HTR-8/SVneo (cell line): ENCODE results near the gene PIM3.

ENCODE experiments used
- DNase-seq: peaks from one replicate; pipeline ENCODE4 v3.0.0; 2011; ENCODE audit warnings: low spot score, mixed read lengths; ENCODE audit not compliant: insufficient read length
- FAIRE-seq: peaks from 2 replicates; lab custom pipeline; 2011; peaks lifted over from hg19 to GRCh38; lab: Jason Lieb, UNC

Gene PIM3

DNA sequence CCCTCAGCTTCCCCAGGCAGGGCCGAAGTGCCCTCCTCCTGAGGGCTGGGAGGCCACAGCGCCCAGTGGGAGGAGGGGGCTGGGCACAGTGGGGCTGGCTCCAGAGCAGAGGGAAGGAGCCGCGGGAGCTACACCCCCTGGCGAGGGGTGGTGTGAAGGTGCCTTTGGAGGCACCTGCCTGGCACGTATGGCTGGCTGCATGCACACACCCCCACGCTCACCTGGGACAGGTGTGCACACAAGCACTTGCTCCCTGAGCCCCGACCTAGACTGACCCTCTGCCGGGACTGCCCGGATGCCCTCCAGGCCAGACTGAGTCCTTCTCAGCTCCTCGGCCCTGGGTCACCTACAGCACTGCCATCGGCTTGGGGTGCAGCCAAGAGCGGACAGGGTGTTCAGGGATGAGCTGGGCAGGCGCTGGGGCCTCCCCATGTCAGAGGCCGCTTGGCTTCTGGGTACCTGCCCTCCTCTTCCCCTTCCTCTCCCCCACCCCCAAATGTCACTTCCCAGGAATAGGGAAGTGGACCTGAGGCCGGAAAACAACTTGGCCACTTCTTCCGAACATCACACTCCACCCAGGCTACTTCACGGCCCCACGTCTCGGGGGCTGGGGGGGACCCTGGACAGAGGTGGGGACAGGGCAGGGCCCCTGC, 7.4 kb upstream of the PIM3 start:
- FAIRE-seq = peak; percentile 38
- DNase-seq = no peak

DNA sequence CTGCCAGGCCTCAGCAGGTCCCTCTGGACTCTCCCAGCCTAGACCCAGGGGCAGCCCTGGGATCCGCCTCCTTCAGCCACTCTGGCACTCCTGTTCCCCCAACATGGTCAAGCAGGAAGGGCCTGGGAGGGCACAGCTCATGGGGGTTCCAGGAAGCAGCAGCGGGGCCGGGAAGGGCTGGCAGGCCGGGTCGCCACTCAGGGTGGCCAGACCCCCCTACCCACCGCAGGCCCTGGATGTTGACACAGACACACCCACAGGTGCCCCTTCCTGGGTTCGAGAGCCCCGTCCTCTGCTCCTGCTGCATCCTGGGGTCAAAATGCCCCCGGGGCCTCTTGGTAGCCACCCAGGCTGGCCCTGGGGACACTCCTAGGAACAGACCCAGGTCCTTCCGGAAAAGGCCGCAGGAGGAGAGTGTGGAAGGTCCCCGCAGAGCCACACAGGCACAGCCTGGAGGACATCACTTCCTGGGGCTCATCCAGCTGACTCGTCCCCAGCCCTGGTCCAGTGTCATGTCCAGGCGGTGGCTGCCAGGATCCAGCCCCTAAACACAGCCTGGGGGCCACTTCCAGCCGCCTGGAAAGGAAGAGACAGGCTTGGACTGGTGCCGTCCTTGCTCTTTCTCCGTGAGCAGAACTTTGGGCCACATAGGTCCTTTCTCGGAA, 6.8 kb upstream of the PIM3 start:
- no peak for DNase-seq
- no peak for FAIRE-seq

DNA sequence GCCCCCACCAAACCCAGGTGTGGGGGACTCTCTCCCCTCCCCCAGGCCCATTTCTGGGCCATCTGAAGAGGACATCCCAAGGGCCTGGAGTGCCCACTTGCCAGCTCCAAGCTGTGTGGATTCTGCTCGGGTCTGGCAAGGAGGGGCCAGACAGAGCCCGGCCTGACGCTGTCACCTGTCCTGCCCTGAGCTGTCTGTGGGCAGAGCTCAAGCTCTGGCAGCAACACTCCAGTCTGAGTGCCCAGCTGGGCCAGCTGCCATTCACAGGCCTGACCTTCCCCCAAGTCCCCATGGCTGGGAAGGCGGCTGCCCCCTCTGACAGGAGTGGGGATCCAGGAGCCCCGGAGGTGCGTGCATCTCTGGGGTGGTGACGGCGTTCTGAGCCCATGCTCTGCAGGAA, 6.2 kb upstream of the PIM3 start:
- no peak for FAIRE-seq

DNA sequence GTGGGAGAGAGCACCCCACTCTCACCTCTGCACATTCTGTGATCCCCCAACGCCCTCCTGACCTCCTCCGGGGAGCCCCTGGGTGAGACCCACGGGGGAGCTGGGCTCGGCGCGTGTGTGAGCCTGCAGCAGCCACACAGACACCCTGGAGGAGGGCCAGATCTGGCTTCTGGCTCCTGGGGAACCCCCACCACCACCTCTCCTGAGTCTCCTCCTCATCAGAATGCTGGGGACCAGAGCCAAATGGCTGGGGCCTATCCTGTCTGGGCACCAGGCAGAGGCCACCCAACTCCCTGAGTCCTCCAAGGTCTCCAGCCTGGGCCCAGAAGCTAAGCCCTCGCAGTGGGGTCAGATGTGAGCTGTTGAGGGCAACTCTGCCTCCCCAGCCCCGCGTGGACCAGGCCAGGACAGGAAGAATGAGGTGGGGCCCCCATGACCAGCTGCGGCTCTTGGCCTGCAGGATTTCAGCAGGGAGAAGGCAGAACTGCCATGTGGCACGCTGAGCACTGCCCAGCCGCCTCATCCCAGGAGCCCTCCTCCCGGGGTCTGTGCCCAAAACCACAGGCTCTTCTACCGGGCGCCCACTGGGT, 5.5 kb upstream of the PIM3 start:
- FAIRE-seq = no peak
- DNase-seq = no peak

More for the DNA sequence above, 6.2 kb upstream of the PIM3 start:
- no peak for DNase-seq

DNA sequence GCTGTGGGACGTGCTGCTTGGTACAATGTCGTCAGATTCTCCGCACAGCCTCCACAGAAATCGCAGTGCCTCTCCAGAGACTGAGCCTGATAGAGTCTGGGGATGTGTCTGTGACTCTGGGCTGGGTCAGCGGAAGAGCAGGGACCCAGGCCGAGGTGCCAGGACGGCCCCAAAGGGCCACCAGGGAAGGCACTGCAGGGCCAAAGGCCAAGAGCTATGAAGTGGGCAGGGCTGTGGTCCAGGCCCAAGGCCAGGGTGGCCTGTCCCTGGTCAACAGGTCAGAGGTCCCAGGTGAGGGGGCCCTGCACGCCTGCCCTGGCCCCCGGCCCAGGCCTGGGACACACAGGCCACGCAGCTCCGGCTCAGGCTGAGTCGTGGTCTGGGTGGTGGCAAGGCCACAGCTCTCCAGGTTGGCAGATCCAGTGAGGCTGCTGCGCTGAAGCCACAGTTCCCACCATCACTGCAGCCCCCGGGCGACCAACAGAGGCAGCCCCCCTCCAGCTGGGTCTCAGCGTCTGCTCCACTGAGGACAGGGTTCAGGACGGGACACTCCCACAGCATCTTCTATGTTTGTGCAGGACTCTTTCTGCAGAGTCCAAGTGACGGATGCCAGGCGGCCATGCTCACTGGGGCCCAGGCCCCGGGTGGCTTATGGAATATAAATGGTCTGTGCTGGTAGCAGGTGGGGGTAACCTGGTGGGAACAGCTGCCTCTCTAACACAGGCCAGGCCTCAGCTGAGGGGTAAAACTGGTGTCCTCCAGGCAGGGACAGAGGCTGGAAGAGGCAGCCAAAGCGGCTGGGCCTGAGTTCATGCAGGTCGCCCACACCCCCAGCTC, 4.8 kb upstream of the PIM3 start:
- no peak for DNase-seq
- FAIRE-seq = no peak

DNA sequence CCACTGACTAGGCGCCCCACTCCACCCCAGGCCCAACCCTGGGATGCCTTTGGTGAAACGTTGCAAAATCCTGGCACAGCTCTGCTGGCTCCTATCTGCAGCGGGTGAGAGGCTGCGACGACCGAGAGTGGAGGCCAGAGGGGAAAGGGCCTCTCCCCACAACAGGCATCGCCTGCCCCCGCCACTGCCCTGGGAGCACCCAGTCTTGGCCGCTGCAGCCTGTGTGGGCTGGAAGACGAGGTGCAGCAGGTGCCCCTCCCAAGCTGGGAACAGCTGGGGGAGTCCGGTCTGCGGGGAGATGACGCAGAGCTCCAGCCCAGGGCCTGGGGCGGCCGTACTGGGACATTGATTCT, 4.2 kb upstream of the PIM3 start:
- DNase-seq = no peak
- no peak for FAIRE-seq

DNA sequence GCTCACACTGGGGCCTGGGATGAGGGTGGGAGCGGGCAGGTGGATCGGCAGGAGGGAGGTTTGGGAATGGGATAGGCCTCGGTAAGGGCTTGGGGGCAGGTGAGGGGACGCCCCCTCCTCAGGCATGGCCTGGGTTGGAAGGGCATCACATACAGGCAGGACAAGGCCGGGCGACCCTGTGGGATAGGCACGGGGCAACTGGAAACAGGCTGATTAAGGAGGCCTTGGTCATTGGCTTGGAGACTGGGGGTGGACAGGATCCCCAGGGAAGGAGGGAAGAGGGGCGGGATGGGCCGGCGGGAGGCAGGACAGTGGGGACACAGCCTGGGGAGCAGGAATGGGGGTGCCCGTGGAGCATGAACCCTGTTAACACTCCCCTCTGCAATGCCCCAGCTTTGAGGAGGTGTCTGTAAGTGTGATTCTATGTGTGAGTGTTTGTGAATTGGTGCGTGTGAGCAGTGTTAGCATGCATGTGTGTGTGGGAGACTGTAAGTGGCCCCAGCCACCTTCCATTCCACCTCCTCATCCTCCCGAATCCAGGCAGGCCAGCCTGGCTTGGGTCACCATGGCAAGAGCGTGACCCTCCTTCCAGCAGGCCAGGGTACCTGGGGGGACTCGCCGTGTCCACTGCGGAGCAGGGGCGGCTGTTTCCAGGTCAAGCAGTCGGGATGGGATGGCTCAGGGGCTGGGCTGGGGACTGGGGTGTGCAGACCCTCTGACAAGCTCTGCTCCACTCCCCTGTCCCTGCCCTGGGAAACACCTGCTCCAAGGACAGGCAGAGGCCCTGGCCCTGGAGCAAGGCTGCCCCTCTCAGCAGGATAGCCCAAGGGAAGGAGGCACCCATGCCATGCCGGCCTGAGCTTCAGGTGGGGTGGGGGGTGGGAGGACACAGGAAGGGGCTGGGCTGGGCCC, 3.4 kb upstream of the PIM3 start:
- no peak for FAIRE-seq
- no peak for DNase-seq

DNA sequence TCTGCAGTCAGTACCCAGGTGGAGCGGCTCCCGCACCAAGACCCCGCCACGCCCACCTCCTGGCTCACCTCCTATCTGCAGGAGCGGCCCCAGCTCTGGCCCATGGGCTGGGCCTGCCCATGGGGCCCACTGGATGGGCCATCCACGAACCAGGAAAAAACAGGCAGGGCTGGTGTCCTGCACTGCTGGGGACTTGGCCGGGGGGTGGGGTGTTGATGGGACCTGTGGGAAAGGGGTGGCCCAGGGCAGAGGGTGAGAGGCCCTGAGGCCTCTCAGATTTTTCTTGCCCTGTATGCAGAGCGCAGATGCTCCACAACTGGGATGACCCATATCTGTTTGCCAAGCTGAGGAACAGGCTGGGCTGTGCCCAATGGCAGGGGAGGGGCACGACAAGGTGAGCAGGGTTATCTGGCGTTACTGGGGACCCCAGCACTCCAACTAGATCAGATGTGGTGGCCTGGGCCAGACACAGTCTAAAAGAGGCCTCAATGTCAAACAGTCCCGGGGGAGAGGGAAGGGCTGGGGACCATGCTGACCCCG, 2.7 kb upstream of the PIM3 start:
- FAIRE-seq = no peak
- no peak for DNase-seq

DNA sequence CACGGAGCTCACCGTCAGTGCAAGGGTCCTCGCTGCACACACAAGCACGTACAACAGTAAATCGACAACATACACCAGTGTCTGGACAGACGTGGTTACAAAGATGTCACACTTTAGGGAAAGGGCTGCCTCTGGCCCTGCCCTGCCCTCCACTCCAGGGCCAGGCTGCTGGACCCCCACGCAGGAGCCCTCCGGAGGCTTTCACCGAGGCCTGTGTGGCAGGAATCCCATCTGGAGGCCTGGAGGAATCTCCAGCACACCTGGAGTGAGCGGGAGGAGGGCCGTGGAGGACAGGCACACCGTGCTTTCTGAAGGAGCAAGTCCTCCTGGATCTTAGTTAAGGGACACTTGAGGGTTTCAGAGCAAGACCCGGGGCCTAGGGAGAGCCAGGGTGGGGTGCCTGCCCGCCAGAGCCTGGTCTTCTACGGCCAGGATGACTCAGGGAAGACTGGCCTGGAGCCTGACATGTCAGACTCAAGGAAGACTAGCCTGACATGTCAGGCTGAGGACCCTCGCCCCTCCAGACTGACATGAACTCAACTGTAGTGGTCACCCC, 2.1 kb upstream of the PIM3 start:
- DNase-seq (no peak), FAIRE-seq (peak; percentile 49)

DNA sequence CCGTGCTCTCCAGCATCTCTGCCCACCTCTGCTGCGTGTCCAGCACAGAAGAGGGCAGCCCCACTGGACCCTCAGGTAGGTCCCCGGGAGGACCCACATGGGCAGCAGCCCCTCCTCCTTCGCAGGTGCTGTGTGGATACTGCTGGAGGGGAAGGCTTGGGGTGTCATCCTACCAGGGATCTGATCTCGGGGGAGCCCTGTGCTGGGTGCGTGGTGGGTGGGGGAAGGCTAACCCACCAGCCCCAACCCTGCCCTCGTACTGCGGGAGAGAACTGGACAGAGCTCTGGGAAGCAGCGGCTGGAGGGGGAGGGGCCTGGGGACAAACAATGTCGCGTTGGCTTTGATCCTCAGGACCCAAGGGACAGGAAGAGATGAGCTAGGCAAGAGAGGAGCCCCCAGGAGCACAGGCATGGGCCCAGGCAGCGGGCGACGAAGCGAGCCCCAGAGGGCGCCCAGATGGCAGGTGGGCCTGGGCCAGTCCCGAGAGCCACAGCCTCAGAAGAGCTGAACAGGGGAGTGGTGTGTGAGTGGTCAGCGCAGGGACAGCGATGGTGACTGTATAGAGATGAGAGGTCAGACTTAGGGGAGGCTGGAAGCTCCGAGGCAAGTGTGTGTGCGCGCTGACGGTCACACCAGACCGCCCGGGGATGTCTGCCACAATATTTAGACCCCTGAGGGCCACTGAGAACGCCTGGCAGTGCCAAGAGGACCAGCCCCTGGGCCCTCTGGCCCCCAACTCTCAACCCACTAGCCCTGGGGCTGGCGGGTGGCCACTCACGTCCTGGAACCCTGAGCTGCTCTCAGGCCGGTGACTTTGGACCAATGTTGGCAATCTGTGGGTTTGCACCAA, 1.4 kb upstream of the PIM3 start:
- FAIRE-seq (peak; percentile 44), DNase-seq (no peak)

DNA sequence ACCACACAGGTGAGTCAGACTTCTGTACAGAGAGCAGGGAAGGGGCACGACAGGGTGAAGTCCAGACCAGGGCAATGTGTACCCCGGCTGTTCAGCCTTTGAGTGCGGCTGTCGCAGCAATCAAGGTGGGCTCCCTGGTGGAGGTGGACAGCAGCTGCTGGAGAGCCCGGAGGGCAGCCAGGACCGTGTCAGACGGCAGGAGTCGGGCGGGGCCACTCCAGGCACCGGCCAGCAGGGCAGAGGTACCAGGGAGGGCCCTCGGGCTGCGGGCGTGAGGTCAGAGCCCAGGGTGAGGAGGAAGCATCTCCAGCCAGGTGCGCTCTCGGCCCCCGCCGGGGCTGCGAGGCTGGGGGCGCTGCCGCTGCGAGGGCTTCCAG, 802 bp upstream of the PIM3 start:
- DNase-seq (no peak), FAIRE-seq (peak; percentile 67)

DNA sequence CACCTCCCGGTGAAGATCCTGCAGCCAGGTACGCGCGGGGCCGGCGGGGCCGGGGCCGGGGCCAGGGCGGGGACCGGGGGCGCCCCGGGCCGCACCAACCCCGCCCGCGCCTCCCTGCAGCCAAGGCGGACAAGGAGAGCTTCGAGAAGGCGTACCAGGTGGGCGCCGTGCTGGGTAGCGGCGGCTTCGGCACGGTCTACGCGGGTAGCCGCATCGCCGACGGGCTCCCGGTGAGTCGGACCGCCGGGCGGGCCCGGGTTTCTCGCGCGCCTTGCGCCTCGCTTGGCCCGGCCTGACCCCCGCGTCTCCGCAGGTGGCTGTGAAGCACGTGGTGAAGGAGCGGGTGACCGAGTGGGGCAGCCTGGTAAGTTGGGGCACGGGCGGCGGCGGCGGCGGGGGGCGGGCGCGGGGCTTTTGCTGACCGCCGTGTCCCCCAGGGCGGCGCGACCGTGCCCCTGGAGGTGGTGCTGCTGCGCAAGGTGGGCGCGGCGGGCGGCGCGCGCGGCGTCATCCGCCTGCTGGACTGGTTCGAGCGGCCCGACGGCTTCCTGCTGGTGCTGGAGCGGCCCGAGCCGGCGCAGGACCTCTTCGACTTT, 531 bp downstream of the PIM3 start:
- no peak for FAIRE-seq
- DNase-seq = no peak

DNA sequence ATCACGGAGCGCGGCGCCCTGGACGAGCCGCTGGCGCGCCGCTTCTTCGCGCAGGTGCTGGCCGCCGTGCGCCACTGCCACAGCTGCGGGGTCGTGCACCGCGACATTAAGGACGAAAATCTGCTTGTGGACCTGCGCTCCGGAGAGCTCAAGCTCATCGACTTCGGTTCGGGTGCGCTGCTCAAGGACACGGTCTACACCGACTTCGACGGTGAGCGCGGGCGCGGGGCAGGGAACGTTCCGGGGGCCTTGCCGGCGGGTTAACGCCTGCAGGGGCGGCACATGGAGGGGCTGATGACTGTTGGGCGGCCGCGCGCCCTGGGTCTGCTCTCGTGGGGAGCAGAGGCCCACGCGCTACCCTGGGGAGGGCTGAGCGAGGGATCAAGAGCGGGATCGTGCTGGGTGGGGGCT, 1.0 kb downstream of the PIM3 start:
- FAIRE-seq (no peak), DNase-seq (no peak)

DNA sequence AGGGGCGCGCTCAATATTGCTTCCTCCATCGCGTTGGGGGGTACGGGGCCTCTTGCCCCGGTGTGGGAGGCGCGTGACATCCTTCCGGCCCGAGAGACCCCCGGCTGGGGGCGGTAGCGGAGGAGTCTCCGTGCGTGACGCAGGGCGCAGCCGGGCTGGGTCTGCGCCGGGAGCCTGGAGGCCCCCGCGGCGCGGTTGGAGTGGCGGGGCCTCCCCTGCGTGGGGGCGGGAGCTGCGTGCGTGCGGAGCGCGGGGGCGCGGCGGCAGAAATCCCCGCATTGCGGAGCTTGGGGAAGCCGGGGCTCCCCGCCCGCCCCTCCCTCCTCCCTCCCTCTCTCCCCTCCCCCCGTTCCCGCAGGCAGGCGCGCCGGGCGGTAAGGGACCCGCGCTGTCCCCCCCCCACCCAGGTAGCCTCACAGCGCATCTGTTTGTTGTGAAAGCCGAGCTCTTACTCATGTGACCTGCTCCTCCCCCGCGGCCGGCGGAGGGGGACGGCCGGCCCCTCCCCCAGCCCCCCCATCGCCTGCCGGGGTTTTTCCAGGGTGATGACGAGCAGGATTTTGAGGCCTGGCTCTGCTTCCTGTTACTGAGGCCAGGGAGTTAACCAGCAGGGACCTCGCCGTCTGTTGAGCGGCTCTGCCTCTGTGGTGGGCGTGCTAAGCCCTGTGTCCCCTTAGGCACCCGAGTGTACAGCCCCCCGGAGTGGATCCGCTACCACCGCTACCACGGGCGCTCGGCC, 1.6 kb downstream of the PIM3 start:
- DNase-seq (peak; percentile 83), FAIRE-seq (no peak)

DNA sequence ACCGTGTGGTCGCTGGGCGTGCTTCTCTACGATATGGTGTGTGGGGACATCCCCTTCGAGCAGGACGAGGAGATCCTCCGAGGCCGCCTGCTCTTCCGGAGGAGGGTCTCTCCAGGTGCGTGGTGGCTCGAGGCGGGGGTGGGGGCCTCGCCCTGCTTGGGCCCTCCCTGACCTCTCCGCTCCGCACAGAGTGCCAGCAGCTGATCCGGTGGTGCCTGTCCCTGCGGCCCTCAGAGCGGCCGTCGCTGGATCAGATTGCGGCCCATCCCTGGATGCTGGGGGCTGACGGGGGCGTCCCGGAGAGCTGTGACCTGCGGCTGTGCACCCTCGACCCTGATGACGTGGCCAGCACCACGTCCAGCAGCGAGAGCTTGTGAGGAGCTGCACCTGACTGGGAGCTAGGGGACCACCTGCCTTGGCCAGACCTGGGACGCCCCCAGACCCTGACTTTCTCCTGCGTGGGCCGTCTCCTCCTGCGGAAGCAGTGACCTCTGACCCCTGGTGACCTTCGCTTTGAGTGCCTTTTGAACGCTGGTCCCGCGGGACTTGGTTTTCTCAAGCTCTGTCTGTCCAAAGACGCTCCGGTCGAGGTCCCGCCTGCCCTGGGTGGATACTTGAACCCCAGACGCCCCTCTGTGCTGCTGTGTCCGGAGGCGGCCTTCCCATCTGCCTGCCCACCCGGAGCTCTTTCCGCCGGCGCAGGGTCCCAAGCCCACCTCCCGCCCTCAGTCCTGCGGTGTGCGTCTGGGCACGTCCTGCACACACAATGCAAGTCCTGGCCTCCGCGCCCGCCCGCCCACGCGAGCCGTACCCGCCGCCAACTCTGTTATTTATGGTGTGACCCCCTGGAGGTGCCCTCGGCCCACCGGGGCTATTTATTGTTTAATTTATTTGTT, 2.4 kb downstream of the PIM3 start:
- FAIRE-seq = no peak
- no peak for DNase-seq

DNA sequence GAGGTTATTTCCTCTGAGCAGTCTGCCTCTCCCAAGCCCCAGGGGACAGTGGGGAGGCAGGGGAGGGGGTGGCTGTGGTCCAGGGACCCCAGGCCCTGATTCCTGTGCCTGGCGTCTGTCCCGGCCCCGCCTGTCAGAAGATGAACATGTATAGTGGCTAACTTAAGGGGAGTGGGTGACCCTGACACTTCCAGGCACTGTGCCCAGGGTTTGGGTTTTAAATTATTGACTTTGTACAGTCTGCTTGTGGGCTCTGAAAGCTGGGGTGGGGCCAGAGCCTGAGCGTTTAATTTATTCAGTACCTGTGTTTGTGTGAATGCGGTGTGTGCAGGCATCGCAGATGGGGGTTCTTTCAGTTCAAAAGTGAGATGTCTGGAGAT, 3.1 kb downstream of the PIM3 start:
- DNase-seq = no peak
- no peak for FAIRE-seq
